Osteocyte (in vitro differentiated cells): Measurements from ENCODE around the gene KLHL1. TPM values are rescaled to one million over a fixed set of nuclear protein-coding genes. Genes with fewer than 3 reads are reported as not detected.

ENCODE experiments used
- DNase-seq: peaks from one replicate; pipeline ENCODE4 v3.0.0; 2021; ENCODE audit warnings: mixed read lengths; ENCODE audit not compliant: unreplicated experiment; ENCODE audit errors: extremely low spot score
- H3K27ac Mint-ChIP-seq: one replicate; pipeline ENCODE4 v1.8.0; 2021; ENCODE audit warnings: mild to moderate bottlenecking, mixed read lengths; ENCODE audit not compliant: unreplicated experiment
- H3K27me3 Mint-ChIP-seq: one replicate; pipeline ENCODE4 v1.8.0; 2021; ENCODE audit warnings: mixed read lengths; ENCODE audit not compliant: unreplicated experiment
- H3K36me3 Mint-ChIP-seq: one replicate; pipeline ENCODE4 v1.8.0; 2021; ENCODE audit warnings: mixed read lengths; ENCODE audit not compliant: unreplicated experiment
- H3K4me1 Mint-ChIP-seq: one replicate; pipeline ENCODE4 v1.8.0; 2021; ENCODE audit warnings: mixed read lengths; ENCODE audit not compliant: unreplicated experiment
- H3K4me3 Mint-ChIP-seq: one replicate; pipeline ENCODE4 v1.8.0; 2021; ENCODE audit warnings: mild to moderate bottlenecking, moderate library complexity, mixed read lengths; ENCODE audit not compliant: unreplicated experiment
- H3K9me3 Mint-ChIP-seq: one replicate; pipeline ENCODE4 v1.8.0; 2021; ENCODE audit warnings: mixed read lengths; ENCODE audit not compliant: unreplicated experiment
- CTCF ChIP-seq: fragments of 200-600 bp; sonication (generic); IDR thresholded peaks from 2 replicates; pipeline ENCODE4 v1.5.0; 2021; ENCODE audit warnings: antibody characterized with exemption, mild to moderate bottlenecking, moderate library complexity
- total RNA-seq: library from RNA; stranded (reverse); gene quantifications from 2 replicates; pipeline ENCODE4 v1.2.1, GENCODE V29; 2021

The KLHL1 gene
- total RNA-seq, 1 donor from 2014 or later: not detected

- TF ChIP-seq CTCF: no peak
- no peak for DNase-seq
- Mint-ChIP-seq H3K4me3 (no peak overlapping the region), H3K9me3 (no peaks in the 10 kb centered on the region), H3K27me3 (no peaks in the 10 kb centered on the region), H3K4me1 (no peaks in the 10 kb centered on the region), H3K27ac (no peak overlapping the region), H3K36me3 (no peaks in the 10 kb centered on the region)
Observed at GRCh38 chr13:69997061-69997460, 111.2 kb downstream of the KLHL1 start.

- Mint-ChIP-seq H3K4me1 (no peaks in the 10 kb centered on the region), H3K4me3 (no peak overlapping the region), H3K9me3 (no peaks in the 10 kb centered on the region), H3K27ac (no peak overlapping the region), H3K36me3 (no peaks in the 10 kb centered on the region), H3K27me3 (no peaks in the 10 kb centered on the region)
- DNase-seq: no peak
- no peak for TF ChIP-seq CTCF
Observed at GRCh38 chr13:69980799-69981198, 127.5 kb downstream of the KLHL1 start.

- Mint-ChIP-seq H3K9me3 (no peaks in the 10 kb centered on the region), H3K27ac (no peak overlapping the region), H3K36me3 (no peaks in the 10 kb centered on the region), H3K27me3 (peaks cover 2% of the 10 kb centered on the region), H3K4me1 (no peaks in the 10 kb centered on the region), H3K4me3 (no peak overlapping the region)
- no peak for DNase-seq
- TF ChIP-seq CTCF: no peak
Observed at GRCh38 chr13:69975496-69975895, 132.8 kb downstream of the KLHL1 start.

DNA sequence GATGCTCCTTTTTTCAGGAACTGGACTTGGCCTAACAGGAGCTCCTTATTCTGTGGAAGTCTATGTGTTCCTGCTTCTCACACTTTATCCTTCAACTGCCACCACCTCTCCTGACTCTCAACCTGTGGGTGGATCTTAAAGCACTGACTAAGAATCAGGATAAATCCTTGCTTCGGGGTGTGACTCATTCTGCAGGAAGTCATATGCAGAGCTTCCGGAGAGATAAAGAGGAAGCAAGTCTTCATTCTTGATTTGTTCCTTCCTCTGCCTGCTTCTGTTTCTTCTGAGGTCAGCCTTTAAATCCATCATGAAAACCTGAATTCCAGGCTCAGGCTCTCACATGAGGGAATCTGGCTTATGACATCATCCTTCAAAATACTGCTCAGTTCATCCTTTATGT is 137.7 kb downstream of the KLHL1 start:
- Mint-ChIP-seq H3K9me3 (no peaks in the 10 kb centered on the region), H3K36me3 (no peaks in the 10 kb centered on the region), H3K4me1 (no peaks in the 10 kb centered on the region), H3K27ac (no peak overlapping the region), H3K4me3 (no peak overlapping the region), H3K27me3 (peaks cover under 1% of the 10 kb centered on the region)
- no peak for DNase-seq
- TF ChIP-seq CTCF: no peak

GRCh38 chr13:69959046-69959445 is 149.2 kb downstream of the KLHL1 start:
- DNase-seq: no peak
- Mint-ChIP-seq H3K4me3 (no peak overlapping the region), H3K27ac (no peak overlapping the region), H3K36me3 (no peaks in the 10 kb centered on the region), H3K27me3 (no peaks in the 10 kb centered on the region), H3K9me3 (no peaks in the 10 kb centered on the region), H3K4me1 (no peaks in the 10 kb centered on the region)
- TF ChIP-seq CTCF: no peak
